ENCODE data around the gene ATP8B1. TPM values are rescaled to one million over a fixed set of nuclear protein-coding genes. Genes with fewer than 3 reads are reported as not detected.
A peak's percentile ranks its signal among the peaks of the same experiment; 100 is the strongest.

Gene ATP8B1
- total and polyA plus RNA-seq, 2 of the 4 experiments (the other 2 are of a cell fraction) = 64.3 to 136 TPM

GRCh38 chr18:57668021-57668420 is 135.1 kb downstream of the ATP8B1 start:
- intact Hi-C loops (cut with micrococcal nuclease) (loop anchor here (10.0 kb wide), 1 partner anchor 137 kb away; the partner anchor contains the start of gene ATP8B1), dilution Hi-C loops (cut with HindIII; ENCODE audit: low sequenced_read_pairs, unreplicated experiment) (no loop called here), in situ Hi-C loops (cut with MboI; ENCODE audit: low sequenced_read_pairs) (no loop called here)
- TF ChIP-seq MAZ (IDR thresholded peaks at IDR 0.05; ENCODE audit: borderline replicate concordance, low read depth, low read length) = no peak
- no peak for TF ChIP-seq RAD21 (IDR thresholded peaks at IDR 0.05; ENCODE audit: low read length)
- TF ChIP-seq ELK1 (IDR thresholded peaks at IDR 0.05; ENCODE audit: borderline replicate concordance, low read depth, low read length) = no peak
- TF ChIP-seq SMC3 (IDR thresholded peaks at IDR 0.05; ENCODE audit: low read depth, low read length) = no peak
- no peak for TF ChIP-seq CHD1 (IDR thresholded peaks at IDR 0.05; ENCODE audit: low read depth, low read length)
- TF ChIP-seq USF2 (IDR thresholded peaks at IDR 0.05; ENCODE audit: low read depth, low read length) = no peak
- TF ChIP-seq FOS (IDR thresholded peaks at IDR 0.05; ENCODE audit: low read depth, low read length) = no peak
- no peak for TF ChIP-seq RFX5 (IDR thresholded peaks at IDR 0.05; ENCODE audit: low read depth, low read length)
- peak overlapping the region; percentile 60; the same call in 1 of the 2 replicates for H3K23ac ChIP-seq (ENCODE audit: low read depth, low read length)
- H2BK5ac ChIP-seq (ENCODE audit: low read depth, low read length, poor library complexity, severe bottlenecking) = no peak overlapping the region
- H2BK20ac ChIP-seq (ENCODE audit: low read depth, low read length) = no peak overlapping the region
- H2BK120ac ChIP-seq (ENCODE audit: low read depth, low read length) = no peak overlapping the region
- ATAC-seq (ENCODE audit: low read depth) (no peak), DNase-seq (no peak)
- no TSS peak for BruUV-seq (replicated peaks)
- POLR2A ChIA-PET (ENCODE audit: unreplicated experiment) = interaction anchor here (0.6 kb wide), 2 partner anchors 18 to 468 kb away, joined by 3 to 6 read pairs; no protein-coding TSS in a partner anchor
- H4K91ac ChIP-seq (ENCODE audit: insufficient read depth, low read depth, low read length) = no peak overlapping the region
- no peak overlapping the region for H2AFZ ChIP-seq (replicated peaks; ENCODE audit: low read length, poor library complexity)
- 65% methylated on average over 2 of the region's 4 CpGs; no CpG with 5 or more reads in 1 of the 2 experiments for WGBS, 2 experiments (ENCODE audit: extremely low coverage in 2 of 2, insufficient read length in 1 of 2)
- CTCF ChIA-PET = interaction anchor here (0.6 to 0.9 kb wide), 3 partner anchors 9 to 80 kb away, joined by 3 read pairs; no protein-coding TSS in a partner anchor
- no peak overlapping the region for H2BK15ac ChIP-seq (ENCODE audit: low read depth, low read length)
- H2AK5ac ChIP-seq (ENCODE audit: low read depth, low read length) = 0 out of 2 replicates have a peak overlapping the region, but pooled peaks have one; percentile 60
- H3K27ac ChIP-seq (ENCODE audit: insufficient read depth, low read length) = no peak overlapping the region
- H2AK9ac ChIP-seq (replicated peaks; ENCODE audit: low read depth, low read length, poor library complexity) = no peak overlapping the region
- H3K79me1 ChIP-seq (ENCODE audit: low read depth in 1 of 2, low read length in 2 of 2) = peaks cover 29 to 59% of the 10 kb centered on the region in 2 experiments
- no peak overlapping the region for H4K5ac ChIP-seq (ENCODE audit: low read depth, low read length)
- no peaks in the 10 kb centered on the region for H3K27me3 ChIP-seq (ENCODE audit: control insufficient read depth, insufficient read depth, low read length)
- no peaks in the 10 kb centered on the region for H3K9me3 ChIP-seq (ENCODE audit: control insufficient read depth, insufficient read depth, low read length)
- H3K36me3 ChIP-seq (ENCODE audit: control insufficient read depth, insufficient read depth, low read length) = peaks cover 19% of the 10 kb centered on the region
- peaks cover 9% of the 10 kb centered on the region; the same call in 1 of the 2 replicates for H3K9me1 ChIP-seq (ENCODE audit: insufficient read depth, low read length)
- no peak overlapping the region for H3K18ac ChIP-seq (ENCODE audit: low read depth, low read length)
- H4K20me1 ChIP-seq (ENCODE audit: insufficient read depth, low read length) = no peaks in the 10 kb centered on the region; the same call in 1 of the 2 replicates
- H3K4me1 ChIP-seq (ENCODE audit: control insufficient read depth, insufficient read depth, low read length) = peaks cover 5% of the 10 kb centered on the region
- H3K4me2 ChIP-seq (ENCODE audit: low read depth, low read length) = no peak overlapping the region
- H3K4ac ChIP-seq (ENCODE audit: low read depth, low read length) = no peak overlapping the region
- no peak overlapping the region for H3K14ac ChIP-seq (replicated peaks; ENCODE audit: low read depth, low read length)
- no peak overlapping the region for H4K8ac ChIP-seq (ENCODE audit: low read depth in 2 of 2, low read length in 2 of 2)
- H3K9ac ChIP-seq (ENCODE audit: low read depth, low read length) = no peak overlapping the region
- no peak overlapping the region for H3K4me3 ChIP-seq (ENCODE audit: insufficient read depth, low read depth, low read length)
- no peak overlapping the region for H3K56ac ChIP-seq (ENCODE audit: extremely low read depth, insufficient read depth, low read length)
